GM19043 (cell line): ENCODE data around the gene CACNA1F.

ENCODE experiments used
- ATAC-seq: cut with Tn5 transposase; IDR thresholded peaks from one replicate; pipeline ENCODE4 v1.9.1; 2021; ENCODE audit warnings: low read depth; ENCODE audit not compliant: unreplicated experiment

Gene CACNA1F

DNA sequence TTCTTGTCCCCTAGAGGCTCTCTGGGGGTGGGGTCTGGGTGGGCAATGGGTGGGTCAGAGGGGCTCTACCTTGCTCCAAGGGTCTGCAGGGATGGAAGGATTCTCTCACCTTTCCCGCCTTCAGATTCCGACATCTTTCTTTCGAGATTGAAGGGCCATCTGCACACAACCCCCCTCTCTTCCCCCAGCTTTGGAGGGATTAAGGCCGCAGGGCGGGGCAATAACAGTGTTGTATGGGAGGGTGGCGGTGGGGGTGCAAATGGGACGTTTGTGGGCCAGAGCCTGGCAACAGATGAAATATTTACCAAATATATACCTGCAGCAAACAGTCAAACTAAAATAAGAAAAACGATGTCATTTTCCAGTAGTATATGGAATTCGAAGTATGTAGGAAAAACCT is at the start of gene CACNA1F:
Gene CACNA1F, minus strand, starts transcription at position 165 of the 400 bp plus-strand sequence. Its CDS starts 31 bp downstream, at position 134.
- ATAC-seq = no peak

DNA sequence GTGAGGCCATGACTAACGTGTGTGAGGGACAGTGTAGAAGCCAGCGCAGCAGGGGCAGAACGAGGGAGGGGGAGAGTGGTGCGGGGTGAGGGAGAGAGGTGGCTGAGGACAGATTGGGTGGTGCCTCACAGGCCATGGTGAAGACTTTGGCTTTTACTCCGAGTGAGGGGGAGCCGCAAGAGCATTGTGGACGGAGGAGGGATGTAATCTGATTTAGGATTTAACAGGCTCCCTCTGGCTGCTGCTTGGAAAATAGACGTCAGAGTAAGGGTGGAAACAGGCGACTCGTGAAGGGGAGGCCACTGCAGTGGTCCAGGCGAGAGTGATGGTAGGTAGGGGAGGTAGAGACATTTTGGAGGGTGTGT is 49.5 kb upstream of the CACNA1F start:
- ATAC-seq = no peak

DNA sequence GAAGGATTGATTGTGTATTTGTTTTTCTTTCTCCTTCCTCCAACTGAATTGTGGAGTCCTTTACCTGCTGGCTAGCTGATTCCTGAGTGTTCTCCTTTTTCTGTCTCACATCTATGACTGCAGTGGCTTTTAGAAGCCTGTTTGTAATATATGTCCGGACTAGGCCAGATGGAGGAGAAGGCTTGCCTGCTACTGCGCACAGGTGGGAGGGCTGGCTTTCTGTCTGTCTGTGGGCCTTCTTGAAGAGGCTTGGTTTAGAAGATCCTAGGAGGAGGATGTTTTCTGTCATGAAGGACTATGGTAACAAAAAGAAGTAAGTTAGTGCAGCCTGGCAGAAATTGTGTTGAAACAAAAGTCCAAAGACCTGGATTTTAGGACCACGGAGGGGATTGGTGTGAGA is 44.9 kb upstream of the CACNA1F start:
- ATAC-seq = no peak

DNA sequence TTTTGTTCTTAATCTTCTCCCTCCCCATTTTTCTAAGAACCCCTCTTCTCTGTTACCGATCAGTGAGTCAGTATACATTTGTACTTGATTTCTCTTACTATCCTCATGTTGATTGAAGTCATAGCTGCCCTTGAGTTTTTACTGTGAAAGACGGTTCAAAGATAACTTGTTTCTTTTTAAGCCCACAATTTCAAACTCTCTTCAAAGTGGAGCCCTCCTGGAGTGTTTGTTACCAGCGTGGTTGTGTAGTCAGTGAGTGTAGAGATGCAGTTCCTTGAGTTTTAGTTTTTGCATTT is 44.3 kb upstream of the CACNA1F start:
- ATAC-seq = no peak

DNA sequence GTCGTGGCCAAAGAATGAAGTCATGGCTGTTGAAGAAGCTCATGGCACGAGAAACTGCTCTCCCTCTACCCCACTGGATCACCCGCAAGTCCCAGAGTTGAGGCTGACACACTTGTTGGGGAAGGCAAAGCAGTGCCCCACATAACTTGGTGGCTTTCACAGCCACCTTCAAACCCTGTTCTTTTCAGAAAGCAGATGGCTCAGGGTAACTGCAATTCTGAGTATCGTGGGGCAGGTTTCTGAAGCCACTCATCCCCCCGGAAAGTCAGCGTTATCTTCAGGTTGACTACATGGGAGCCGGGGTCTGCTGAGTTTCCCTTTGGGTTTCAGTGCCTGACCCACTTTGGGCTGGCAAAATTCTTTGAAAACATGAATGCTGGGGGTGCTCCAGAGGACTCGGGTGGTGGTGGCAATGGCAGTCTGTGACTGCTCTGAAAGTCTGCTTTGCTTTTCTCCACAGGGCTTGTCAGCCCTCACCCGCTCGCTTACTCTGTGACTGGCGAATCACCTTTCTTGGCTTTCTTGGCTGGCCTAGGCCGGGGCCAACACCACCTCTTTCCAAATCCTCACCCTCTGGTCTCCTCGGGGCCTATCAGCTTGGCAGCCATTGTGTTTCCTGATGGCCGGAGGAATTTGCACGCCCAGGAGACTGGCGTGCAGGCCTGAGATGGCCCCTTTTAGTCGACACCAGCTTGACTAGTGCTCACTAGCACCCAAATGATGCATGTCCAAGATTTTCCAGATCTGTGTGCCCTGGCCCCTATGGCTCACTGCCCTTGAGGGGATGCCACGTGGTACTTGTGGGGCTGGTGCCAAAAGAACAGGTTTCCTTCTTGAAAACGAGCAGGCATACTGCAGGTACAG is 43.8 kb upstream of the CACNA1F start:
- ATAC-seq = no peak

DNA sequence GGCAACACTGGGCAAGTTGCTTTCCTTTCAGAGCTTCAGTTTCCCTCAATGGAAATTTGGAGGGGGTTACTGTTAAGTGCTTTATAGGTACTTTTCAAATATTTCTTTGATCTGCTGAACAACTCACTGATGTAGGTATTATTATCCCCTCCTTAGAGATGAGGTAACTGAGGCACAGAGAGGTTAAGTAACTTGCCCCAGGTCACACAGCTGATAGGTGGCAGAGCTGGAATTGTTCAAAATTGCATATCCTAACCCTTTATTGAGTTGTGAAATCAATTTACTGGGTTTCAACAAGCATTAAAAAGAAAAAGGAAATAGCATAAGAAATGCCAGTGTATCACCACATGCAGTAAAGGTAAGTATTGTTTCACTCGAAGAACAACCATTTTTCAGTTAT is 43.1 kb upstream of the CACNA1F start:
- ATAC-seq = no peak

DNA sequence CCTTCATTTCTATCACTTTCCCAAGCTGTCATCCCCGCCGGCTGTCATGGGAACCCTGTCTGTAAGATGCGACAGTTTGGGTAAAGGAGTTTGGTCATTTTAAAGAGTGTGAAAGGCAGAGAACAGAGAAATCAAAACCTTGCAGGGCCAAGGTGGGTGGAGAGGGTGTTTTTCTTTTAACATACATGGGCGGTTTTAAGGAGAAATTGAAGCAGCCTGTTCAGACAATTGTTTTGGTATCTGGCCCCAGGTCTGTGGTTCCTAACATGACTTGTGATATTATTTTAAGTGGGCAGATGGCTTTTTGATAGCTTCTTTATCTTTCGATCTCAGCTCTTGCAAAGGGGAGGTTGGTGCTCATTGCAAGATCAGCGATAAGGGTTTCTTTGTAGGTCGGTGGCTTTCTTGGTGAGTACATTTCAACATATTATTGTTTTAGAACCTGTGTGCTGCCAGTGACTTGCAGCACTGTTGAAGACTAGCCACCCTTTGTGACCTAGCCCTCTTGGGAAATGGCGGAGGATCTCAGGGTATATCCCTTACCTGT is 40.1 kb upstream of the CACNA1F start:
- ATAC-seq = no peak

DNA sequence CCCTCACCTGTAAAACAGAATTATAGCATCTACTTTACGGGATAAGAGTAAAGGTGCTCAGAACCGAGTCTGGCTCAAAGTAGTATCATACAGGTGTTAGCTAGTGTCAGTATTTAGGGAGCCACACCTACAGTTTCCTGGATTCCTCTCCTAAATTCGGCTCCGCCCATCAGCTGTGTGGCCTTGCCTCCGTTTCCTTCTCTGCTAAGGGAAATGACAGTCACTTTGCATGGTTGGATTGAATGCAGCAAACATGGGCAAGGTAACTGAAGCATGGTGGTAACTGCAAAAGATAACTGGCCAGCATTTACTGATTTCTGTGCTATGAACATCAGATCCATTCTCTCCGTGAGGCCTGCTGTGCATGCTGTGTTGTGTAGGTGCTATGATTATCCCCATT is 39.3 kb upstream of the CACNA1F start:
- no peak for ATAC-seq

DNA sequence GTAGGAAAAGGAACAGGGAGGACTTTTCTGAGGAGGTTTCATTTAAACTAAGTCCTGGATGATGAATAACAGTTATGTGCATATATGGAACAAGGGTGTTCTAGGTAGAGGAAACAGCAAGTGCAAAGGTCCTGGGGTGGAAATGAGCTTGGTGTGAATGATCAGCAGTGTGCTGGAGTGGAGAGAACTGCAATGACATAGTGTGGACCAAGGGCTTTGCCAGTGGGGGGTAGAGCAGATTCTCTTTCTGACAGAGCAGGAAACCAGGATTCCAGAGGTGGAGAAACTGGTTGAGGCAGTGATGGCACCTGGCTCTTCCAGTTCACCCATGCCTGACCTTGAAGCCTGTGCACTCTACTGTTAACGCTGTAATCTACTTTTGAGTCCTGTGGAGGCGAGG is 38.2 kb upstream of the CACNA1F start:
- ATAC-seq = no peak

DNA sequence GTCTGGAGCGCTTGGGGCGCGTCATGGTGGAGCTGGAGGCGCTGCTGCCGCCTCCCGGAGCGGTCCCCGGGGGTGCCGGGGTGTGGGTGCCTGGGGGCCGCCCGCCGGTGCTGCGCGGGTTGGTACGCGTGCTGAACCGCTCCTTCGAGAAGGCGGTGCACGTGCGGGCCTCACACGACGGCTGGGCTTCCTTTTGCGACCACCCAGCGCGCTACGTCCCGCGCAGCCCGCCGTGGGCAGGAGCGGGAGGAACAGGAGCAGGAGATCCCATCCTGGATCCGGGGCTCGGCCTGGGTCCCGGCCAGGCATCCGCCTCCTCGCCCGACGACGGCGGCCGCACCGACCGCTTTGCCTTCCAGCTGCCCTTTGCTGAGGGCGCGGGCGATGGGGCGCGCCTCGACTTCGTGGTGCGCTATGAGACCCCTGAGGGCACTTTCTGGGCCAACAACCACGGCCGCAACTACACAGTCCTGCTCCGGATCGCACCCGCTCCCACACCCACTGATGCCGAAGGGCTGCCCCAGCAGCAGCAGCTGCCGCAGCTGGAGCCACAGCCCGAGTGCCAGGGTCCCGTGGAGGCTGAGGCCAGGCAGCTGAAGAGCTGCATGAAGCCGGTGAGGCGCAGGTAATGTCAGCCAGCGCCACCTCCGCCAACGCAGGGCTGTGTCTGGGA is 37.2 kb upstream of the CACNA1F start:
- ATAC-seq = no peak

DNA sequence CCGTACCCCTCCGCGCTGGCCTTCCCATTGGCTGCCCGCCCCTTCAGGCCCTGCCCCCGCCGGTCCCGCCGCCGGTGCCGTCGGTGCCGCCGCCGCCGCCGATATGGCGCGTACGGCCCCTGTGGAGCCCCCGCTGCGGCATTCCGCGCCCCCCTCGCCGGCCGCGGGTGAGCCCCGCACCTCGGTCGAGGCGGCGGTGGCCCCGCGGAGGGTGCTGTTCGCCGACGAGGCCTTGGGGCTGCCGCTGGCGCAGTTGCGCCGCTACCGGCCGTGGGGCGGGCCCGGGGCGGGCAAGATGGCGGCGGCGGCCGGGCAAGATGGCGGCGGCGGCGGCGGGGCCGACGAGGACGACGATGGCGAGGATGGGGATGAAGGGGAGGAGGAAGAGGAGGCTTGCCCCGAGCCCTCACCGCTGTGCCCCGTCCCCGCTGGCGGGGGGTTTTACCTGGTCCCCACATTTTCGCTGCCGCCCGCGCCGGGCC is 36.7 kb upstream of the CACNA1F start, which contains the start of gene PPP1R3F:
Gene PPP1R3F, plus strand, starts transcription at position 27 of the 482 bp plus-strand sequence. Its CDS starts 77 bp downstream, at position 104.
- ATAC-seq = peak; percentile 13

DNA sequence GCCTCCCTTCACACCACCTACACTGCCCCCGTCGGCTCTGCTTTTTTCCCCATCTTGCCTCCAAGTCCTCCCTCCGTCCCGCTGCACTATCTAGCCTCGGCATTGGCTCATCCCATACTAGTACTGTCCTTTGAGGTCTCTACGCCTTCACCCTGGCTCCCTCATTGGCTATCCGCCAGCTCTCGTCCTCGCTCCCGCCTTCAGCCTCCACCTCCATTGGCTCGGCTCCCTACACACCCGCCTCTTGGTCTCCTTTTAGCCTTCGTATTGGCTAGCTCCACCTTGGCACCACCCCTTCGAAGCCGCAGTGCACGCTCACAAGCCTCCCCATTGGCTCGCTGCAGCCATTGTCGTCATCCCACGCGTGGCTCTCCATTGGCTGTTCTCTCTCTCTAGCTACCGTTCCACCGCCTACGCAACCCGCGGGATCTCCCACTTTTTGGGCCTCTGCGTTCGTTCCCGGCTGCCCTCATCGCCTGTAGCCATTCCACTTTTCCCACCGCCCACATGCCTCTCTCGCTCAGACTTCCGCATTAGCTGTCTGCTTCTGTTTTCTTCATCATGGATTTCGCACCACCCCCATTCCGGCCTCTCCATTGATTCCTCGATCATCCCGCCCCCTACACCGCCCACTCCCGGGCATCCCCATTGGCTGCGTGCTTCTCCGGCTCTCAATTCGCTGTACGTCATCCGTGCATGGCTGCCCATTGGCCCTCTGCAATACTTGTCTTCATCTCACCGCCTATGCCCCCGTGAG is 36.0 kb upstream of the CACNA1F start:
- peak; percentile 81 for ATAC-seq

DNA sequence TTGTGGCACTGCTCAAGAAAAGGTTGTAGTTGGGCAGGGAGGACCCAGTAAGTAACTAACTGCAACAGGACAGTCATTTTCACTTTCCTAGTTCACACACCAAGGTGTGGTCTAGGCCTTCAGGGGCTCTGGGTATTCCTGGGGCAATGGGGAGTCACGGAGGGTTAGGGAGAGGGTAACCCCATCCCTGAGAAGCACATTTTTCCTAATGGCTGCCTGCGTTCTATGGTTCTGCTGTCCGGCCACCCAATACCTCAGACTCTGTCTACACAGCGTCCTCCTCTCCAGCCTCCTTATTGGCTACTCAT is 35.5 kb upstream of the CACNA1F start:
- ATAC-seq = no peak

DNA sequence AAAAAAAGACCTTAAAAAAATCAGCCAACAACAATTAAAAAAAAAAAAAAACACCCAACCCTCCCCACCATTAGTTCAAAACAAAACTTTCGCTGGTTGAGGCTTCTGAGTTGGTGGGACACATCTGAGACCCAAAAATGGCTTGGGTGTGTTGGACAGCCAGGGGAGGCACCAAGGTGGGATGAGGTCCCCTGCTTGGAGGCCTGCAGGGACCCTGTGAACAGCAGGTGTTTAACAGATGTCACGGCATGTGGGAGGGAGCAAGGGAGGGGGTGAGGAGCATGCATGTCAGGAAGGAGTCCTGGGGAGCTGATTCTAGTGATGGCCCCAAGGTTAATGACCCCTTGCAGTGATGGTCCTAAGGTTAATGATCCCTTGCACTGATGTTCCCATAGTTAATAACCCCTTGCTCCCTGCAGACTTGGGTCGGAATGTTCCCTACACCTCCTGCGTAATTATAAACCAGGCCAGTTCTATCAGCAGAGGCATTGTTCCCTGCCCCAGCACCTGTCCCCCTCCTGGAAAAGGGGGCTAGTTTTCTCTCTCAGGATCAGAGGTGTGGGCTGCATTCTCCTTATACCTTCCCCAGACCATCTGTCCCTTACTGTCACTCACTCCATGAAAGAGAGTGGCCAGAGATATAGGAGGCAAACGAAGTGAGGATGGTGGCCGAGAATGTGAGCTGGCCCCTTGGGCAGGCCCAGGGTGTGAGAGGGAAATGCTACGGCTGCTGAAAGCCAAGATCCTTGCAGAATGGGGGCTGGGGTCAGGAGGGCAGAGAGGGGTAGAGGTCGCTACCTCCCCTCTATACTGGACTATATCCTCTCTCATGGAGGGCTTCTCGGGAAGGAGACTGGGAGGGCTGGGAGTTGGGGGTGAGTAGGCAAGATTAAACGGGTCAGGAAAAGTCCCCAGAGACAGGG is 33.6 kb upstream of the CACNA1F start:
- no peak for ATAC-seq

DNA sequence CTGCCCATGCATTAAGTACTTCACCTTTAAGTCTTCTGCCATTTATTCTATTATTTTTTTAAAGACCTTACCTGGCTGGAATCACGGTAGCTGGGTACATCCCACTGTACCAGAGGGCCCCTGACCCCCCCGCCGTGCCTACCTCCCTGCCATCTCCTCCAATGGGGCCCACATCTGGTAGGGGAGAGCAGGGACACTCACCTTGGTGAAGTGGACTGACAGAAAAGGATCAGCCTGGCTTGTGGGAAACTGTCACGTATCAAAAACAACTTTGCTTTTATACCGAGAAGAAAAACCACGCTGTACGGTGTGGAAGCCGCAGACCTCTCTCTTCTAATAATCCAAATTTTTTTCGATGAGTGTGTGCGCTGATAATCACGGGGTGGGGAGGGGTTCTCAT is 31.3 kb upstream of the CACNA1F start, which contains the start of gene FOXP3:
Gene FOXP3, minus strand, starts transcription at position 251 of the 400 bp plus-strand sequence. CDS start 6,205 bp downstream, outside the sequence.
- ATAC-seq = no peak

DNA sequence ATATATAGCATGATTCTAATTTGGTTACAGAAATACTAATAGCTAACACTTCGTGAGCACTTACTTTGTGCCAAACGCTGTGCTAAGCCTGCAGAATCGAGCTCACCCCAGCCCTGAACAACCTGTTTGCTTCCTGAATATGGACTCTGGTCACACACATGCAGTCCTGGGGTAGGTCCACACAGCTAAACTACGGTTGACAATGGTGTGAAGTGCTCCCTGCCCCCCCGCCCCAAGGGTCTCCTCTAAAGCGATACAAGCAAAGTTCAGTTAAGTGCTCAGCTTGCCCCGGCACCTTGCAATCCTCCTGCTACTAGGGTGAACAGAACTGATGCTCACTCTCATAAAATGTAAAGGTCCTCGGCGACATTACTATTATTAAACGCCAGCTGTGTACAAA is 30.5 kb upstream of the CACNA1F start:
- no peak for ATAC-seq

DNA sequence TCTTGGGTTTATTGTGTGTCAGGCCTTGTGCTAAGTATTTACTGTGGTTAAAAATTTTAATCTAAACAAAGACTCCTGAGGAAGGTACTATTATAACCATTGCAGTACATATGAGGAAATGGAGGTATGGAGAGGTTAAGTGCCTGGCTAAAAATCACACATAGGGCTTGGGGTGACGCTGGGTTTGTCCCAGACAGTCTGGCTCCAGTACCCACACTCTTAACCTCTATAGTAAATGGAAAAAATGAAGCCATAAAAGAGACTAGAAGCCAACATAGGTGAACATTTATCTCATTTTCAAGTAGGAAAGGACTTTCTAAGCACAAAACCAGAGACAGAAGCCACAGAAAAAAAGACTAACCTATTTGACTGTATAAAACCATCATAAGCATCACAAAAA is 29.5 kb upstream of the CACNA1F start:
- ATAC-seq = no peak

DNA sequence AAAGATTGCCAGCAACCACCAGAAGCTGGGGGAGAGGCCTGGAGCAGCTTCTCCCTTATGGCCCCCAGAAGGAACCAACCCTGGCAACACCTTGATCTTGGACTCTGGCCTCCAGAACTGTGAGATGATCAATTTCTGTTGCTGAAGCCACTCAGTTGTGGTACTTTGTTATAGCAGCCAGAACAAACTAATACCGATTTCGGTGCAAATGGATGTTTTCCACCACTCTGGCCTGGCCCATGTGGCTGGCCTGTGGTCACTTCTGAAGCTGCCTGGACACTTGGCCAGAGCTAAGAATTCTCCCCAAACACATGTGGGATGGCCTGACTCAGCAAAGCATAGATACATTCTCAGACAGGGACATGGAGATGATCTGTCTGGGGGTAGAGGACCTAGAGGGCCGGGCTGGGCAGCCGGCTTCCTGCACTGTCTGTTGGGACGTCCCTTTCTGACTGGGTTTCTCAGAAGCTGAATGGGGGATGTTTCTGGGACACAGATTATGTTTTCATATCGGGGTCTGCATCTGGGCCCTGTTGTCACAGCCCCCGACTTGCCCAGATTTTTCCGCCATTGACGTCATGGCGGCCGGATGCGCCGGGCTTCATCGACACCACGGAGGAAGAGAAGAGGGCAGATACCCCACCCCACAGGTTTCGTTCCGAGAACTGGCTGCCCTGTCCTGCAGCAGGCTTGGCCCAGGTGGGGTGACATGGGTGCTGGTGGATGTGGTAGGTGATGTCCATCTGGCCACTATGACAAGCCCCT is 27.3 kb upstream of the CACNA1F start:
- no peak for ATAC-seq

DNA sequence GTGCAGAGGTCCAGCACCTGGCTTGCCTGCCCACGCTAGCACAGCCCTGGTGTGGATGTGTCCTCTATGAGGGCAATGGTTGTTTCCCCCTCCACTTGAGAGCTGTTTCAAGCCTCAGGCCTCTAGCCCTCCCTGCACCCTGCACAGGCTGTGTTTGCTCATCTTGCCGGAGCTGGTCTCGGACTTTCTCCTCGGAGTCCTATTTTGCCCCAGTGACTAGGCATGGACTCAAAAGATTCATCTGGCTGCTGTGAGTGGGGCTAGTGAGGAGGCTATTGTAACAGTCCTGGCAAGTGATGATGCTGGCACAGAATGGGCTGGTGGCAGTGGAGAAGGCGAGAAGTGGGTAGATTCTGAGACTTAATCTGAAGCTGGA is 25.6 kb upstream of the CACNA1F start:
- no peak for ATAC-seq
